HL-60 (cell line): ENCODE data around the gene NDUFA8.

ENCODE experiments used
- CTCF ChIP-seq: IDR thresholded peaks from one replicate; pipeline ENCODE4 v1.5.1; 2011; ENCODE audit warnings: low read length, control low read depth, inconsistent platforms; ENCODE audit not compliant: insufficient read depth
- GABPA ChIP-seq: IDR thresholded peaks from 2 replicates; pipeline ENCODE4 v1.6.1; 2012; ENCODE audit warnings: low read depth
- POLR2AphosphoS5 ChIP-seq: IDR thresholded peaks from 2 replicates; pipeline ENCODE4 v1.6.1; 2012; ENCODE audit warnings: low read depth
- REST ChIP-seq: IDR thresholded peaks from 2 replicates; pipeline ENCODE4 v1.6.1; 2012; ENCODE audit warnings: low read depth; ENCODE audit not compliant: insufficient replicate concordance
- SPI1 ChIP-seq: IDR thresholded peaks from 2 replicates; pipeline ENCODE4 v1.6.1; 2012; ENCODE audit warnings: low read depth, mild to moderate bottlenecking, borderline replicate concordance

GRCh38 chr9:122193651-122194050 lies 34.1 kb upstream of the NDUFA8 start:
- TF ChIP-seq CTCF (no peak), POLR2AphosphoS5 (no peak), REST (no peak), GABPA (no peak), SPI1 (no peak)
